Measurements from ENCODE around the gene SRBD1. TPM values are rescaled to one million over a fixed set of nuclear protein-coding genes. Genes with fewer than 3 reads are reported as not detected.

SRBD1 gene
- polyA plus RNA-seq, 1 donor (not counting 4 experiments of a cell fraction or from before 2014, with no cell fraction given), result 8.8 TPM

GRCh38 chr2:45567288-45567963 is 43.6 kb downstream of the SRBD1 start:
- no peaks in the 10 kb centered on the region for H3K27me3 ChIP-seq (ENCODE audit: control insufficient read depth, extremely low read depth, insufficient read depth, low read length)
- H3K36me3 ChIP-seq (ENCODE audit: control insufficient read depth in 2 of 2, extremely low read depth in 1 of 2, insufficient read depth in 2 of 2, low read length in 2 of 2), result peaks cover 0 to 1% of the 10 kb centered on the region in 2 experiments
- no peaks in the 10 kb centered on the region for H3K9me3 ChIP-seq (ENCODE audit: control insufficient read depth, low read depth, low read length)
- DNase-seq (ENCODE audit: low read depth, low spot score) (no peak), FAIRE-seq (no peak)
- no peak overlapping the region for H3K4me3 ChIP-seq (ENCODE audit: control insufficient read depth in 2 of 3, extremely low read depth in 1 of 3, insufficient read depth in 2 of 3, low read depth in 1 of 3, low read length in 3 of 3)
- no peaks in the 10 kb centered on the region for H4K20me1 ChIP-seq (ENCODE audit: control insufficient read depth, extremely low read depth, insufficient read depth, low read length)
- no peak overlapping the region for H3K4me2 ChIP-seq (ENCODE audit: control insufficient read depth, extremely low read depth, insufficient read depth, low read depth, low read length)
- no peak overlapping the region for H2AFZ ChIP-seq (ENCODE audit: control insufficient read depth, low read length)
- TF ChIP-seq, protein P1, sequence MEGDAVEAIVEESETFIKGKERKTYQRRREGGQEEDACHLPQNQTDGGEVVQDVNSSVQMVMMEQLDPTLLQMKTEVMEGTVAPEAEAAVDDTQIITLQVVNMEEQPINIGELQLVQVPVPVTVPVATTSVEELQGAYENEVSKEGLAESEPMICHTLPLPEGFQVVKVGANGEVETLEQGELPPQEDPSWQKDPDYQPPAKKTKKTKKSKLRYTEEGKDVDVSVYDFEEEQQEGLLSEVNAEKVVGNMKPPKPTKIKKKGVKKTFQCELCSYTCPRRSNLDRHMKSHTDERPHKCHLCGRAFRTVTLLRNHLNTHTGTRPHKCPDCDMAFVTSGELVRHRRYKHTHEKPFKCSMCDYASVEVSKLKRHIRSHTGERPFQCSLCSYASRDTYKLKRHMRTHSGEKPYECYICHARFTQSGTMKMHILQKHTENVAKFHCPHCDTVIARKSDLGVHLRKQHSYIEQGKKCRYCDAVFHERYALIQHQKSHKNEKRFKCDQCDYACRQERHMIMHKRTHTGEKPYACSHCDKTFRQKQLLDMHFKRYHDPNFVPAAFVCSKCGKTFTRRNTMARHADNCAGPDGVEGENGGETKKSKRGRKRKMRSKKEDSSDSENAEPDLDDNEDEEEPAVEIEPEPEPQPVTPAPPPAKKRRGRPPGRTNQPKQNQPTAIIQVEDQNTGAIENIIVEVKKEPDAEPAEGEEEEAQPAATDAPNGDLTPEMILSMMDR (optimal IDR thresholded peaks at IDR 0.05 in 1 of 3, IDR thresholded peaks at IDR 0.05 in 1 of 3, conservative IDR thresholded peaks at IDR 0.05 in 1 of 3; ENCODE audit: extremely low read depth in 1 of 3, insufficient read depth in 2 of 3, low read length in 3 of 3), result no peak
- no peak for TF ChIP-seq EZH2 (IDR thresholded peaks at IDR 0.05; ENCODE audit: low read length)
- H3K9ac ChIP-seq (ENCODE audit: control insufficient read depth, extremely low read depth, insufficient read depth, low read length), result no peak overlapping the region
- H3K79me2 ChIP-seq (ENCODE audit: control insufficient read depth, insufficient read depth, low read length), result peaks cover 2% of the 10 kb centered on the region
- no peak overlapping the region for H3K27ac ChIP-seq (ENCODE audit: control insufficient read depth, insufficient read depth, low read length)
- peaks cover 24% of the 10 kb centered on the region for H3K4me1 ChIP-seq (ENCODE audit: control insufficient read depth, extremely low read depth, insufficient read depth, low read length)
- H3K9me1 ChIP-seq (ENCODE audit: control insufficient read depth, extremely low read depth, insufficient read depth, low read length), result no peaks in the 10 kb centered on the region
- dilution Hi-C loops (cut with MboI; ENCODE audit: extremely low pct_ligation_motif_present, low sequenced_read_pairs), result no loop called here

- no peak for DNase-seq (ENCODE audit: low read depth, low spot score)
- Histone ChIP-seq H3K27ac (ENCODE audit: control insufficient read depth, insufficient read depth, low read length) (no peak overlapping the region), H3K79me2 (ENCODE audit: control insufficient read depth, insufficient read depth, low read length) (no peaks in the 10 kb centered on the region), H3K9me1 (ENCODE audit: control insufficient read depth, extremely low read depth, insufficient read depth, low read length) (no peaks in the 10 kb centered on the region), H2AFZ (ENCODE audit: control insufficient read depth, low read length) (no peak overlapping the region), H4K20me1 (ENCODE audit: control insufficient read depth, extremely low read depth, insufficient read depth, low read length) (no peaks in the 10 kb centered on the region), H3K4me3 (ENCODE audit: control insufficient read depth in 2 of 3, extremely low read depth in 1 of 3, insufficient read depth in 2 of 3, low read depth in 1 of 3, low read length in 3 of 3) (no peak overlapping the region), H3K4me1 (ENCODE audit: control insufficient read depth, extremely low read depth, insufficient read depth, low read length) (no peaks in the 10 kb centered on the region), H3K36me3 (ENCODE audit: control insufficient read depth in 2 of 2, extremely low read depth in 1 of 2, insufficient read depth in 2 of 2, low read length in 2 of 2) (peaks cover 0 to 2% of the 10 kb centered on the region in 2 experiments), H3K27me3 (ENCODE audit: control insufficient read depth, extremely low read depth, insufficient read depth, low read length) (no peaks in the 10 kb centered on the region), H3K9ac (ENCODE audit: control insufficient read depth, extremely low read depth, insufficient read depth, low read length) (no peak overlapping the region), H3K9me3 (ENCODE audit: control insufficient read depth, low read depth, low read length) (no peaks in the 10 kb centered on the region), H3K4me2 (ENCODE audit: control insufficient read depth, extremely low read depth, insufficient read depth, low read depth, low read length) (no peak overlapping the region)
- dilution Hi-C loops (cut with MboI; ENCODE audit: extremely low pct_ligation_motif_present, low sequenced_read_pairs), result no loop called here
- TF ChIP-seq, protein P1 (optimal IDR thresholded peaks at IDR 0.05 in 1 of 3, IDR thresholded peaks at IDR 0.05 in 1 of 3, conservative IDR thresholded peaks at IDR 0.05 in 1 of 3; ENCODE audit: extremely low read depth in 1 of 3, insufficient read depth in 2 of 3, low read length in 3 of 3), result no peak
- TF ChIP-seq EZH2 (IDR thresholded peaks at IDR 0.05; ENCODE audit: low read length), result no peak
- no peak for FAIRE-seq
Measured at GRCh38 chr2:45559436-45559835, 51.6 kb downstream of the SRBD1 start.
